ENCODE measurements around the gene LSAMP. TPM values are rescaled to one million over a fixed set of nuclear protein-coding genes. Genes with fewer than 3 reads are reported as not detected.

The LSAMP gene
- total RNA-seq, 1 donor from 2014 or later, result 1.1 TPM

GRCh38 chr3:116198087-116198486, 247.2 kb downstream of the LSAMP start:
- Mint-ChIP-seq H3K4me1 (ENCODE audit: low read depth) (no peaks in the 10 kb centered on the region), H3K27me3 (ENCODE audit: low read depth) (no peaks in the 10 kb centered on the region), H3K27ac (ENCODE audit: unreplicated experiment) (no peak overlapping the region), H3K9me3 (ENCODE audit: low read depth) (no peaks in the 10 kb centered on the region), H3K36me3 (ENCODE audit: low read depth) (no peaks in the 10 kb centered on the region), H3K4me3 (ENCODE audit: unreplicated experiment) (no peak overlapping the region)
- DNase-seq (ENCODE audit: low spot score), result no peak
- no peak for TF ChIP-seq CTCF (IDR thresholded peaks at IDR 0.05)

GRCh38 chr3:116192464-116192863, 252.8 kb downstream of the LSAMP start:
- TF ChIP-seq CTCF (IDR thresholded peaks at IDR 0.05), result no peak
- Mint-ChIP-seq H3K4me1 (ENCODE audit: low read depth) (no peaks in the 10 kb centered on the region), H3K27me3 (ENCODE audit: low read depth) (no peaks in the 10 kb centered on the region), H3K36me3 (ENCODE audit: low read depth) (no peaks in the 10 kb centered on the region), H3K4me3 (ENCODE audit: unreplicated experiment) (no peak overlapping the region), H3K9me3 (ENCODE audit: low read depth) (peaks cover 3% of the 10 kb centered on the region), H3K27ac (ENCODE audit: unreplicated experiment) (no peak overlapping the region)
- no peak for DNase-seq (ENCODE audit: low spot score)

- H3K4me3 Mint-ChIP-seq (ENCODE audit: unreplicated experiment), result no peak overlapping the region
- H3K36me3 Mint-ChIP-seq (ENCODE audit: low read depth), result no peaks in the 10 kb centered on the region
- no peak for DNase-seq (ENCODE audit: low spot score)
- no peak overlapping the region for H3K27ac Mint-ChIP-seq (ENCODE audit: unreplicated experiment)
- no peak for TF ChIP-seq CTCF (IDR thresholded peaks at IDR 0.05)
- no peaks in the 10 kb centered on the region for H3K4me1 Mint-ChIP-seq (ENCODE audit: low read depth)
- peaks cover 3% of the 10 kb centered on the region for H3K9me3 Mint-ChIP-seq (ENCODE audit: low read depth)
- H3K27me3 Mint-ChIP-seq (ENCODE audit: low read depth), result no peaks in the 10 kb centered on the region
Measured at GRCh38 chr3:116191409-116191808, 253.9 kb downstream of the LSAMP start.

- H3K4me1 Mint-ChIP-seq (ENCODE audit: low read depth), result no peaks in the 10 kb centered on the region
- no peaks in the 10 kb centered on the region for H3K27me3 Mint-ChIP-seq (ENCODE audit: low read depth)
- peaks cover 3% of the 10 kb centered on the region for H3K9me3 Mint-ChIP-seq (ENCODE audit: low read depth)
- H3K27ac Mint-ChIP-seq (ENCODE audit: unreplicated experiment), result no peak overlapping the region
- no peaks in the 10 kb centered on the region for H3K36me3 Mint-ChIP-seq (ENCODE audit: low read depth)
- no peak overlapping the region for H3K4me3 Mint-ChIP-seq (ENCODE audit: unreplicated experiment)
- TF ChIP-seq CTCF (IDR thresholded peaks at IDR 0.05), result no peak
- no peak for DNase-seq (ENCODE audit: low spot score)
Measured at GRCh38 chr3:116190095-116190494, 255.2 kb downstream of the LSAMP start.

GRCh38 chr3:116188231-116188785, 257.0 kb downstream of the LSAMP start:
- Mint-ChIP-seq H3K4me1 (ENCODE audit: low read depth) (peaks cover 5% of the 10 kb centered on the region), H3K4me3 (ENCODE audit: unreplicated experiment) (no peak overlapping the region), H3K27ac (ENCODE audit: unreplicated experiment) (no peak overlapping the region), H3K9me3 (ENCODE audit: low read depth) (peaks cover 3% of the 10 kb centered on the region), H3K36me3 (ENCODE audit: low read depth) (no peaks in the 10 kb centered on the region), H3K27me3 (ENCODE audit: low read depth) (no peaks in the 10 kb centered on the region)
- no peak for TF ChIP-seq CTCF (IDR thresholded peaks at IDR 0.05)
- DNase-seq (ENCODE audit: low spot score), result no peak
